Erythroblast (primary cell): ENCODE results near the gene ITGB7.

Source experiments
- GATA1 ChIP-seq: IDR thresholded peaks from 2 replicates; pipeline ENCODE4 v1.6.1; 2011; ENCODE audit warnings: low read depth, mild to moderate bottlenecking, control low read depth, low read length, moderate library complexity
- POLR2A ChIP-seq: IDR thresholded peaks from 2 replicates; pipeline ENCODE4 v1.6.1; 2011; ENCODE audit warnings: mild to moderate bottlenecking, low read length

DNA sequence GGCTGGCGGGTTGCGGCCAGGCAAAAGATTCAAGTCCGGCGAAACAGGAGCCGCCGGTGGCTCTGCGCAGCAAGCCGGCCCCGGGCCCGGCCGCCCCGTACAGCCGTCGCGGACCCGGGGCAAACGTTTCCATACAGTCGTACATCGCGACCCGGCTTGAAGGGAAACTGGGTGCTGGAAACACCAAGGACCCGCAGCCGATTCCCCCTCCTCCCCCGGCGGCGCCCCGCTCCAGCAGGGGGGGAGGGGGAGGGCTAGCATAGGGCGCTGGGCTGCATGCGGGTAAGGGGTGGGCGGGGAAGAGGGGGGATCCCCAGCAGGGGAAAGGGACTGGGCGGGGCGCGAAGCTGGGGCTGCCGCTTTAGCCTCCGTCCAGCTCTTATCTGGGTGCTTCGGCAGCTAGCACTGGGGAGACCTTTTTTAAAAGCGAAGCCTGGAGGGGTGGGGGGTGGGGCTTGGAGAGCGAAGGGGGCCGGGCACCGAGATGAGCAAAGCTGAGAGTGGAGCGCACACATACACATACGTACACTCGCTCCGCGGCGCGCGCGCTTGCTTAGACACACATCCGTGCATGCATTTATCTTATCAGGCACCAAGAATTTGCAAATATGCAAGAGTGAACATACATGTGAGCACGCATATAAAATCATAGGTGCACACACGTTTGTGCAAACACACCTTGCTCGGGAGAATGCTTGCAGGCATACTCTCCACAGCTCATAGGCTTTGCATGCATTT, 13.1 kb upstream of the ITGB7 start:
- TF ChIP-seq POLR2A, result no peak
- no peak for TF ChIP-seq GATA1
